GM23338 (cell line): ENCODE results near the gene KCNJ6.

Experiments
- CREB1 ChIP-seq: fragments of 250-450 bp; sonication (Bioruptor Pico); IDR thresholded peaks from 2 replicates; pipeline ENCODE4 v1.5.0; 2020; ENCODE audit warnings: low read depth, mild to moderate bottlenecking, moderate library complexity
- EZH2 ChIP-seq: fragments of 200-600 bp; sonication (generic); IDR thresholded peaks from one replicate; pipeline ENCODE4 v1.8.0; 2017; ENCODE audit warnings: antibody characterized with exemption, mild to moderate bottlenecking, low read depth; ENCODE audit not compliant: unreplicated experiment
- EZH2phosphoT487 ChIP-seq: fragments of 200-600 bp; sonication (generic); IDR thresholded peaks from one replicate; pipeline ENCODE4 v1.8.1; 2018; ENCODE audit warnings: antibody characterized with exemption; ENCODE audit not compliant: unreplicated experiment
- JUNB ChIP-seq: IDR thresholded peaks from one replicate; pipeline ENCODE4 v1.6.1; 2016; ENCODE audit warnings: antibody characterized with exemption; ENCODE audit not compliant: unreplicated experiment
- NANOG ChIP-seq: IDR thresholded peaks from 2 replicates; pipeline ENCODE4 v1.6.1; 2016; ENCODE audit warnings: antibody characterized with exemption, borderline replicate concordance
- POLR2AphosphoS5 ChIP-seq: IDR thresholded peaks from 2 replicates; pipeline ENCODE4 v1.6.1; 2016; ENCODE audit warnings: antibody characterized with exemption, low read depth
- ZNF114 ChIP-seq: fragments of 250-450 bp; sonication (Bioruptor Pico); IDR thresholded peaks from 2 replicates; pipeline ENCODE4 v1.5.0; 2020; ENCODE audit warnings: mild to moderate bottlenecking, moderate library complexity
- ZNF331 ChIP-seq: fragments of 250-450 bp; sonication (Bioruptor Pico); IDR thresholded peaks from 2 replicates; pipeline ENCODE4 v1.5.0; 2020; ENCODE audit warnings: low read depth, mild to moderate bottlenecking, moderate library complexity
- TF ChIP-seq, protein P1 (sequence below), 2 experiments: fragments of 200-600 bp in 1 of 2; sonication (generic) in 1 of 2; conservative IDR thresholded peaks; 2 replicates each; pipeline versions ENCODE4 v1.5.1 to v1.6.1; 2016 to 2017; ENCODE audit warnings: antibody characterized with exemption in 2 of 2, low read depth in 2 of 2, mild to moderate bottlenecking in 2 of 2, moderate library complexity in 1 of 2
- TF ChIP-seq, protein P2 (sequence below): IDR thresholded peaks from one replicate; pipeline ENCODE4 v1.6.1; 2018; ENCODE audit warnings: antibody characterized with exemption; ENCODE audit not compliant: unreplicated experiment
- TF ChIP-seq, protein P3 (sequence below): IDR thresholded peaks from 2 replicates; pipeline ENCODE4 v1.6.1; 2016; ENCODE audit warnings: antibody characterized with exemption

DNA sequence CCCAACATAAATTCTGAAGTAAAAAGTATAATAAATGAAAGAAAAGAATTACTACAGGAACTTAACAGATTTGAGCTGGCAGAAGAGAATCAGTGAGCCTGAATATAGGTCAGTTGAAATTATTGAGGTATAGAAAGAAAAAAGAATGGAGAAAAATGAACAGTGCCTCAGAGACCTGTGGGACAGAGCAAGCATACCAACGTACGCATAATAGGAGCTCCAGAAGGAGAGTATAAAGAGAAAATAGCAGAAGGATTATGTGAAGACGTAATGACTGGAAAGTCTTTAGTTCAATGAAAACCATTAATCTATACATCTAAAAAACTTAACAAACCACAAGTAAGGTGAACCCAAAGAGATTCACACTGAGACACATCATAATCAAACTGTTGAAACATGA is 287.9 kb downstream of the KCNJ6 start:
- TF ChIP-seq EZH2 = no peak
- TF ChIP-seq, protein P1, sequence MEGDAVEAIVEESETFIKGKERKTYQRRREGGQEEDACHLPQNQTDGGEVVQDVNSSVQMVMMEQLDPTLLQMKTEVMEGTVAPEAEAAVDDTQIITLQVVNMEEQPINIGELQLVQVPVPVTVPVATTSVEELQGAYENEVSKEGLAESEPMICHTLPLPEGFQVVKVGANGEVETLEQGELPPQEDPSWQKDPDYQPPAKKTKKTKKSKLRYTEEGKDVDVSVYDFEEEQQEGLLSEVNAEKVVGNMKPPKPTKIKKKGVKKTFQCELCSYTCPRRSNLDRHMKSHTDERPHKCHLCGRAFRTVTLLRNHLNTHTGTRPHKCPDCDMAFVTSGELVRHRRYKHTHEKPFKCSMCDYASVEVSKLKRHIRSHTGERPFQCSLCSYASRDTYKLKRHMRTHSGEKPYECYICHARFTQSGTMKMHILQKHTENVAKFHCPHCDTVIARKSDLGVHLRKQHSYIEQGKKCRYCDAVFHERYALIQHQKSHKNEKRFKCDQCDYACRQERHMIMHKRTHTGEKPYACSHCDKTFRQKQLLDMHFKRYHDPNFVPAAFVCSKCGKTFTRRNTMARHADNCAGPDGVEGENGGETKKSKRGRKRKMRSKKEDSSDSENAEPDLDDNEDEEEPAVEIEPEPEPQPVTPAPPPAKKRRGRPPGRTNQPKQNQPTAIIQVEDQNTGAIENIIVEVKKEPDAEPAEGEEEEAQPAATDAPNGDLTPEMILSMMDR (conservative IDR thresholded peaks at IDR 0.05; ENCODE audit: low read depth in 2 of 2) = no peak
- no peak for TF ChIP-seq EZH2phosphoT487
- TF ChIP-seq, protein P2, sequence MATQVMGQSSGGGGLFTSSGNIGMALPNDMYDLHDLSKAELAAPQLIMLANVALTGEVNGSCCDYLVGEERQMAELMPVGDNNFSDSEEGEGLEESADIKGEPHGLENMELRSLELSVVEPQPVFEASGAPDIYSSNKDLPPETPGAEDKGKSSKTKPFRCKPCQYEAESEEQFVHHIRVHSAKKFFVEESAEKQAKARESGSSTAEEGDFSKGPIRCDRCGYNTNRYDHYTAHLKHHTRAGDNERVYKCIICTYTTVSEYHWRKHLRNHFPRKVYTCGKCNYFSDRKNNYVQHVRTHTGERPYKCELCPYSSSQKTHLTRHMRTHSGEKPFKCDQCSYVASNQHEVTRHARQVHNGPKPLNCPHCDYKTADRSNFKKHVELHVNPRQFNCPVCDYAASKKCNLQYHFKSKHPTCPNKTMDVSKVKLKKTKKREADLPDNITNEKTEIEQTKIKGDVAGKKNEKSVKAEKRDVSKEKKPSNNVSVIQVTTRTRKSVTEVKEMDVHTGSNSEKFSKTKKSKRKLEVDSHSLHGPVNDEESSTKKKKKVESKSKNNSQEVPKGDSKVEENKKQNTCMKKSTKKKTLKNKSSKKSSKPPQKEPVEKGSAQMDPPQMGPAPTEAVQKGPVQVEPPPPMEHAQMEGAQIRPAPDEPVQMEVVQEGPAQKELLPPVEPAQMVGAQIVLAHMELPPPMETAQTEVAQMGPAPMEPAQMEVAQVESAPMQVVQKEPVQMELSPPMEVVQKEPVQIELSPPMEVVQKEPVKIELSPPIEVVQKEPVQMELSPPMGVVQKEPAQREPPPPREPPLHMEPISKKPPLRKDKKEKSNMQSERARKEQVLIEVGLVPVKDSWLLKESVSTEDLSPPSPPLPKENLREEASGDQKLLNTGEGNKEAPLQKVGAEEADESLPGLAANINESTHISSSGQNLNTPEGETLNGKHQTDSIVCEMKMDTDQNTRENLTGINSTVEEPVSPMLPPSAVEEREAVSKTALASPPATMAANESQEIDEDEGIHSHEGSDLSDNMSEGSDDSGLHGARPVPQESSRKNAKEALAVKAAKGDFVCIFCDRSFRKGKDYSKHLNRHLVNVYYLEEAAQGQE = no peak
- no peak for TF ChIP-seq POLR2AphosphoS5
- TF ChIP-seq ZNF114 = no peak
- TF ChIP-seq CREB1 (CRISPR knock-in tag) = no peak
- no peak for TF ChIP-seq ZNF331 (CRISPR knock-in tag)
- TF ChIP-seq, protein P3, sequence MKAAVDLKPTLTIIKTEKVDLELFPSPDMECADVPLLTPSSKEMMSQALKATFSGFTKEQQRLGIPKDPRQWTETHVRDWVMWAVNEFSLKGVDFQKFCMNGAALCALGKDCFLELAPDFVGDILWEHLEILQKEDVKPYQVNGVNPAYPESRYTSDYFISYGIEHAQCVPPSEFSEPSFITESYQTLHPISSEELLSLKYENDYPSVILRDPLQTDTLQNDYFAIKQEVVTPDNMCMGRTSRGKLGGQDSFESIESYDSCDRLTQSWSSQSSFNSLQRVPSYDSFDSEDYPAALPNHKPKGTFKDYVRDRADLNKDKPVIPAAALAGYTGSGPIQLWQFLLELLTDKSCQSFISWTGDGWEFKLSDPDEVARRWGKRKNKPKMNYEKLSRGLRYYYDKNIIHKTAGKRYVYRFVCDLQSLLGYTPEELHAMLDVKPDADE = no peak
- TF ChIP-seq JUNB = no peak
- TF ChIP-seq NANOG = no peak
